ENCODE measurements around the gene C2CD5. TPM values are rescaled to one million over a fixed set of nuclear protein-coding genes. Genes with fewer than 3 reads are reported as not detected.

C2CD5 gene
- total RNA-seq, 1 experiment from 2014 or later = 27.1 TPM

DNA sequence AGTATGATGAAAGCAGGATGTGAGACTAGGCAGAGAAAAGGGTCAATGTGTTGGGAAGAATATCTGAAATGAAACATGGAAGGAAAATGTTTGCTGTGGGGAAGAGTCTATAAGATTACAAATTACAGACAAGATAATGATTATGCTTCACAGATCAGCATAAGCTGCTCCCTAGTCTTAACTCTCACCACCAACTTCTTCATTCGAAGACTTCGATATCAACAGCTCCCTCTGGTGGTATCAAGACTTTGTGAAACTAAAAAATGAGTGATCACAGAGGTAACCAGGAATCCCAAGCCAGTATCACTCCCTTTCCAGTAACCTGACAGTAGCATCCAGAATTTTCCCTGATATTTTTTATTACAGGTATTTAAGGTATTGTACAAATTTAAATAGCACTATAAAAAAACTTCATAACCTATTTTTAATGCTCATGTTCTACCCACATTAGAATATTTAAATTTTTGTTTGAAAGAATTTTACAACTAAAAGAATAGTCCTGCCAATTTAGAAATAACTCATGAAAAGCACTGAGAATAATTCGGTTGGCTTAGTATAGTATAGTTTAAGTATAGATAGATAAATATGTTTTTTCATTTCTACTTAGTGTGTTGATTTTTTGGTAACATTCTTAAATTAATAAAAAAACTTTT lies 84.4 kb downstream of the C2CD5 start:
- Histone ChIP-seq H3K4me3 (ENCODE audit: low read depth, low read length, poor library complexity, severe bottlenecking) (no peak overlapping the region), H3K27ac (ENCODE audit: low read depth, low read length, poor library complexity, severe bottlenecking) (no peak overlapping the region), H3K27me3 (replicated peaks; ENCODE audit: insufficient read depth, low read depth, low read length, poor library complexity) (no peaks in the 10 kb centered on the region), H3K4me1 (ENCODE audit: insufficient read depth, low read length, poor library complexity, severe bottlenecking) (peaks cover 8% of the 10 kb centered on the region), H3K9me3 (ENCODE audit: low read depth, low read length, poor library complexity, severe bottlenecking) (no peaks in the 10 kb centered on the region), H3K36me3 (ENCODE audit: insufficient read depth, low read length, poor library complexity, severe bottlenecking) (no peaks in the 10 kb centered on the region)
- no TSS peak for BruUV-seq (replicated peaks)
- DNase-seq (ENCODE audit: low spot score) = peak; percentile 74
- intact Hi-C loops (cut with micrococcal nuclease; ENCODE audit: unreplicated experiment) = loop anchor here (5.0 kb wide), 2 partner anchors 363 to 378 kb away; no protein-coding TSS in a partner anchor
- POLR2A ChIA-PET (ENCODE audit: low non-redundant PET) = interaction anchor here (0.7 kb wide), 1 partner anchor 150 kb away, joined by 7 read pairs; no protein-coding TSS in a partner anchor
- CTCF ChIA-PET = interaction anchor here (0.7 to 1.0 kb wide), 2 partner anchors 9 to 17 kb away, joined by 3 read pairs; no protein-coding TSS in a partner anchor
- TF ChIP-seq, protein P1, sequence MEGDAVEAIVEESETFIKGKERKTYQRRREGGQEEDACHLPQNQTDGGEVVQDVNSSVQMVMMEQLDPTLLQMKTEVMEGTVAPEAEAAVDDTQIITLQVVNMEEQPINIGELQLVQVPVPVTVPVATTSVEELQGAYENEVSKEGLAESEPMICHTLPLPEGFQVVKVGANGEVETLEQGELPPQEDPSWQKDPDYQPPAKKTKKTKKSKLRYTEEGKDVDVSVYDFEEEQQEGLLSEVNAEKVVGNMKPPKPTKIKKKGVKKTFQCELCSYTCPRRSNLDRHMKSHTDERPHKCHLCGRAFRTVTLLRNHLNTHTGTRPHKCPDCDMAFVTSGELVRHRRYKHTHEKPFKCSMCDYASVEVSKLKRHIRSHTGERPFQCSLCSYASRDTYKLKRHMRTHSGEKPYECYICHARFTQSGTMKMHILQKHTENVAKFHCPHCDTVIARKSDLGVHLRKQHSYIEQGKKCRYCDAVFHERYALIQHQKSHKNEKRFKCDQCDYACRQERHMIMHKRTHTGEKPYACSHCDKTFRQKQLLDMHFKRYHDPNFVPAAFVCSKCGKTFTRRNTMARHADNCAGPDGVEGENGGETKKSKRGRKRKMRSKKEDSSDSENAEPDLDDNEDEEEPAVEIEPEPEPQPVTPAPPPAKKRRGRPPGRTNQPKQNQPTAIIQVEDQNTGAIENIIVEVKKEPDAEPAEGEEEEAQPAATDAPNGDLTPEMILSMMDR (conservative IDR thresholded peaks at IDR 0.05; ENCODE audit: low read depth, low read length) = peak; percentile 73
- TF ChIP-seq EZH2 (IDR thresholded peaks at IDR 0.05; ENCODE audit: borderline replicate concordance, low read depth, low read length, poor library complexity, severe bottlenecking) = no peak

DNA sequence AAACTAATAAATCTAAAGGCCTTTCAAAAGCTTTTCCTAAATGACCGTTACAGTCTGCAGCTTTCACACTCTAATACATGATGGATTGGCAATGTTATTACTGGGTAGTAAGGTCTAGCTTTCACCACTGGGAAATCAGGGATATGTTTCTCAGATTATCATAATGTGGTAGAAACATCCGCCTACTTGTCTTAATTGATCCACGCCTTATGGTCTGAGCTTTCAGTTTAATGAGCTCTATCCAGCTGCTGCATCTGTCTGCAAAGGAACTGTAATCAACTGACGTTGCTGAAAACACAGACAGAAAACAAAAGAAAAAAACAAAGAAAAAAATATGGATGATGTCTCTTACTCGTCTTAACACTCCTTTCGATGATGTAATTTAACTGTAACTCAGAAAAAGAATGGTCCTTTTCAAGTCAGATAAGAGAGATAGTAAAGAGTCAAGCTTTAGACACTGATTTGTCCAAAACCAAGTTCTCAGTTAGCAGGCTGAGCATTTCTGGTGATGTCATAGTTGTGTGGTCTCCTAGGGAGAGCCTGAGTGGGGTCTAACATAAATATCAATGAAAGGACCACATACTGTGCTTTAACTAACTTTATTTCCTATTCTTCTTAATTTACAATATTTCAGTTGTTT lies 85.9 kb downstream of the C2CD5 start:
- POLR2A ChIA-PET (ENCODE audit: low non-redundant PET) = no interaction called here
- no peaks in the 10 kb centered on the region for H3K36me3 ChIP-seq (ENCODE audit: insufficient read depth, low read length, poor library complexity, severe bottlenecking)
- no peak overlapping the region for H3K27ac ChIP-seq (ENCODE audit: low read depth, low read length, poor library complexity, severe bottlenecking)
- intact Hi-C loops (cut with micrococcal nuclease; ENCODE audit: unreplicated experiment) = loop anchor here (5.0 kb wide), 2 partner anchors 361 to 376 kb away; no protein-coding TSS in a partner anchor
- DNase-seq (ENCODE audit: low spot score) = peak; percentile 40
- peaks cover 8% of the 10 kb centered on the region for H3K4me1 ChIP-seq (ENCODE audit: insufficient read depth, low read length, poor library complexity, severe bottlenecking)
- H3K27me3 ChIP-seq (replicated peaks; ENCODE audit: insufficient read depth, low read depth, low read length, poor library complexity) = no peaks in the 10 kb centered on the region
- no TSS peak for BruUV-seq (replicated peaks)
- CTCF ChIA-PET = no interaction called here
- TF ChIP-seq, protein P1 (conservative IDR thresholded peaks at IDR 0.05; ENCODE audit: low read depth, low read length) = no peak
- no peak for TF ChIP-seq EZH2 (IDR thresholded peaks at IDR 0.05; ENCODE audit: borderline replicate concordance, low read depth, low read length, poor library complexity, severe bottlenecking)
- H3K4me3 ChIP-seq (ENCODE audit: low read depth, low read length, poor library complexity, severe bottlenecking) = no peak overlapping the region
- no peaks in the 10 kb centered on the region for H3K9me3 ChIP-seq (ENCODE audit: low read depth, low read length, poor library complexity, severe bottlenecking)

DNA sequence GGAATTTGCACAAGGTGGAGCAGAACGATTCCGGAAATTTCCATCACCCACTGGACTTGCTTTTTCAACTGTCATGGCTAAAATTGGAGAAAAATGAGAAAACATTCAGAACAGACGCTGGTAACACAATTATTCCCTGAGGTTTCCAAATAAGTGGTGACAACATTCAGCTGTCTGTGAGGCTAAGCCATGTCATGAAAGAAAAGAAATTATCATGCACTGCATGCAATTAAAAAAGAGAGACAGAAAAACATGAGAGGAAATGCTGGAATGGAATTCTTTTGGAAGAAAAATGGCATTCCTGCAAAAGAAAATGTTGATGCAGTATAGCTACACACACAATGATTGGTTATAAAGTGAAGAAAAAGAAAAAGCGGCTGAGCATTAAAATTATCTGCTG lies 87.3 kb downstream of the C2CD5 start:
- POLR2A ChIA-PET (ENCODE audit: low non-redundant PET) = no interaction called here
- BruUV-seq (replicated peaks) = no TSS peak
- no peak for TF ChIP-seq EZH2 (IDR thresholded peaks at IDR 0.05; ENCODE audit: borderline replicate concordance, low read depth, low read length, poor library complexity, severe bottlenecking)
- TF ChIP-seq, protein P1 (conservative IDR thresholded peaks at IDR 0.05; ENCODE audit: low read depth, low read length) = no peak

More for the DNA sequence above, 87.3 kb downstream of the C2CD5 start:
- peaks cover 8% of the 10 kb centered on the region for H3K4me1 ChIP-seq (ENCODE audit: insufficient read depth, low read length, poor library complexity, severe bottlenecking)
- no peaks in the 10 kb centered on the region for H3K9me3 ChIP-seq (ENCODE audit: low read depth, low read length, poor library complexity, severe bottlenecking)
- H3K27me3 ChIP-seq (replicated peaks; ENCODE audit: insufficient read depth, low read depth, low read length, poor library complexity) = no peaks in the 10 kb centered on the region
- no peaks in the 10 kb centered on the region for H3K36me3 ChIP-seq (ENCODE audit: insufficient read depth, low read length, poor library complexity, severe bottlenecking)
- DNase-seq (ENCODE audit: low spot score) = no peak
- CTCF ChIA-PET = no interaction called here
- H3K4me3 ChIP-seq (ENCODE audit: low read depth, low read length, poor library complexity, severe bottlenecking) = no peak overlapping the region
- intact Hi-C loops (cut with micrococcal nuclease; ENCODE audit: unreplicated experiment) = loop anchor here (5.0 kb wide), 2 partner anchors 360 to 375 kb away; no protein-coding TSS in a partner anchor
- no peak overlapping the region for H3K27ac ChIP-seq (ENCODE audit: low read depth, low read length, poor library complexity, severe bottlenecking)
